Trophoblast cell (in vitro differentiated cells and primary cell): ENCODE data around the gene EPN1.

Experiments
- DNase-seq, 2 donors: peaks; one replicate each; pipeline ENCODE4 v3.0.0-alpha.2; 2016
- H2AFZ ChIP-seq: 2 replicates; pipeline ENCODE4 v1.6.1; 2013; ENCODE audit warnings: low read length, moderate library complexity, mild to moderate bottlenecking; ENCODE audit not compliant: insufficient read depth, poor library complexity
- H2AK5ac ChIP-seq: 2 replicates; pipeline ENCODE4 v1.6.1; 2013; ENCODE audit warnings: mild to moderate bottlenecking, low read length
- H2BK120ac ChIP-seq: 2 replicates; pipeline ENCODE4 v1.6.1; 2013; ENCODE audit warnings: low read length, mild to moderate bottlenecking, moderate library complexity; ENCODE audit not compliant: insufficient read depth, poor library complexity
- H2BK12ac ChIP-seq: 2 replicates; pipeline ENCODE4 v1.6.1; 2013; ENCODE audit warnings: mild to moderate bottlenecking, low read length, moderate library complexity
- H2BK5ac ChIP-seq: 2 replicates; pipeline ENCODE4 v1.6.1; 2013; ENCODE audit warnings: low read length, low read depth, moderate library complexity, mild to moderate bottlenecking; ENCODE audit not compliant: poor library complexity
- H3K14ac ChIP-seq: 2 replicates; pipeline ENCODE4 v1.6.1; 2013; ENCODE audit warnings: mild to moderate bottlenecking, low read length
- H3K18ac ChIP-seq: 2 replicates; pipeline ENCODE4 v1.6.1; 2013; ENCODE audit warnings: mild to moderate bottlenecking, low read length
- H3K23ac ChIP-seq: 2 replicates; pipeline ENCODE4 v1.6.1; 2013; ENCODE audit warnings: low read length
- H3K27ac ChIP-seq: 2 replicates; pipeline ENCODE4 v1.5.1; 2013; ENCODE audit warnings: low read depth, mild to moderate bottlenecking, inconsistent platforms, low read length, moderate library complexity
- H3K27me3 ChIP-seq: 2 replicates; pipeline ENCODE4 v1.6.1; 2013; ENCODE audit warnings: inconsistent platforms, mild to moderate bottlenecking, low read length, moderate library complexity; ENCODE audit not compliant: insufficient read depth
- H3K36me3 ChIP-seq, 2 experiments: 1 replicate in 1 of 2; 2 replicates in 1 of 2; pipeline ENCODE4 v1.6.1; 2013; ENCODE audit warnings: low read length in 2 of 2, mild to moderate bottlenecking in 2 of 2, moderate library complexity in 1 of 2; ENCODE audit not compliant: insufficient read depth in 2 of 2, control insufficient read depth in 1 of 2
- H3K4ac ChIP-seq: 2 replicates; pipeline ENCODE4 v1.6.1; 2013; ENCODE audit warnings: low read depth, mild to moderate bottlenecking, low read length, moderate library complexity
- H3K4me1 ChIP-seq, 2 experiments: 1 replicate in 1 of 2; 2 replicates in 1 of 2; pipeline ENCODE4 v1.6.1; 2013; ENCODE audit warnings: low read length in 2 of 2, mild to moderate bottlenecking in 2 of 2, moderate library complexity in 1 of 2; ENCODE audit not compliant: insufficient read depth in 2 of 2, control insufficient read depth in 1 of 2
- H3K4me2 ChIP-seq: 2 replicates; pipeline ENCODE4 v1.6.1; 2013; ENCODE audit warnings: inconsistent platforms, mild to moderate bottlenecking, low read length, moderate library complexity
- H3K4me3 ChIP-seq: 2 replicates; pipeline ENCODE4 v1.5.1; 2013; ENCODE audit warnings: mild to moderate bottlenecking, low read depth, low read length, inconsistent platforms
- H3K79me1 ChIP-seq: one replicate; pipeline ENCODE4 v1.6.1; 2013; ENCODE audit warnings: low read length
- H3K79me2 ChIP-seq: 2 replicates; pipeline ENCODE4 v1.6.1; 2013; ENCODE audit warnings: low read length, mild to moderate bottlenecking; ENCODE audit not compliant: control insufficient read depth, insufficient read depth, poor library complexity
- H3K9ac ChIP-seq: 2 replicates; pipeline ENCODE4 v1.6.1; 2013; ENCODE audit warnings: mild to moderate bottlenecking, low read length
- H3K9me3 ChIP-seq: 2 replicates; pipeline ENCODE4 v1.6.1; 2013; ENCODE audit warnings: low read depth, mild to moderate bottlenecking, control low read depth, inconsistent platforms, low read length; ENCODE audit not compliant: insufficient read depth
- H4K12ac ChIP-seq: 2 replicates; pipeline ENCODE4 v1.6.1; 2013; ENCODE audit warnings: low read depth, mild to moderate bottlenecking, low read length, moderate library complexity
- H4K8ac ChIP-seq: 2 replicates; pipeline ENCODE4 v1.6.1; 2013; ENCODE audit warnings: low read depth, mild to moderate bottlenecking, low read length, moderate library complexity
- H4K91ac ChIP-seq: one replicate; pipeline ENCODE4 v1.6.1; 2013; ENCODE audit warnings: low read depth, mild to moderate bottlenecking, low read length, moderate library complexity
- WGBS: extraction: QIAGEN DNeasy Blood & Tissue Kit; methylation state at CpG from one replicate; pipeline ENCODE4 v1.1.7; 2013; ENCODE audit warnings: missing lambda C conversion rate; ENCODE audit not compliant: insufficient read length, insufficient coverage; ENCODE audit errors: extremely low coverage; 5-methylcytosine and 5-hydroxymethylcytosine counted together

EPN1 gene

DNA sequence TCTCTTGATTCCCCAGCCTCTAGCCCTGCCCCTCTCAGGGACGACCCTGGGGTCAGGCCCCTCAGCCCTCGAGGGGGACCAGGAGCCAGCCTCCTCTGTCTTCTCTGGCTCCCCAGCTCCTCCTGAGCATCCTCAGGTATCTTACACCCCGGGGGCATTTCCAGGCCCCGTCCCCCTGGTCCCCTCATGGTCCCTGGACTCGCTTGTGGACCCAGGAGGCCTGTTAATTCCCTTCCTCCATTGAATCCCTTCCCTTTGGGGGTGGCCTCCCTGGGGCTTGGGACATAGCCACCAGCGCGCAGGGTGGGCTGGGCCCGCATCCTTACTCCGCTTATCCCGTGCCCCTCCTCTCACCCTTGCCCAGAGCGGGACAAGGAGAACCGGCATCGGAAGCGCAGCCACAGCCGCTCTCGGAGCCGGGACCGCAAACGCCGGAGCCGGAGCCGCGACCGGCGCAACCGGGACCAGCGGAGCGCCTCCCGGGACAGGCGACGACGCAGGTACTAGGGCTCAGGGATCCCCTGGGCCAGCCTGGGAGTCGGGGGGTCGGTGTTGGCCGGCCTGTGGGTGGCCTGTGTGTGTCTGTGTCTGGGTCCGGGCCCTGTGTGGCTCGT lies 16.1 kb upstream of the EPN1 start:
- no peak overlapping the region for H2BK5ac ChIP-seq
- H3K9ac ChIP-seq = no peak overlapping the region
- H4K12ac ChIP-seq = no peak overlapping the region
- H3K18ac ChIP-seq = no peak overlapping the region
- H3K36me3 ChIP-seq = peaks cover 59 to 64% of the 10 kb centered on the region in 2 experiments
- no peak overlapping the region for H3K4me3 ChIP-seq
- no CpG with 5 or more reads among the region's 37 CpGs for WGBS
- H3K4me1 ChIP-seq = peaks cover 3 to 10% of the 10 kb centered on the region in 2 experiments
- H3K14ac ChIP-seq = no peak overlapping the region
- H3K27me3 ChIP-seq = no peaks in the 10 kb centered on the region
- no peak overlapping the region for H2AFZ ChIP-seq
- no peak overlapping the region for H4K91ac ChIP-seq
- H3K4me2 ChIP-seq = no peak overlapping the region
- no peak overlapping the region for H2AK5ac ChIP-seq
- no peak overlapping the region for H3K27ac ChIP-seq
- no peak for DNase-seq
- no peak overlapping the region for H3K23ac ChIP-seq
- no peak overlapping the region for H2BK120ac ChIP-seq
- H3K4ac ChIP-seq = peak overlapping the region; percentile 98
- no peak overlapping the region for H2BK12ac ChIP-seq
- peaks cover 46% of the 10 kb centered on the region for H3K79me2 ChIP-seq
- H4K8ac ChIP-seq = no peak overlapping the region
- H3K9me3 ChIP-seq = peaks cover 1% of the 10 kb centered on the region
- peaks cover 12% of the 10 kb centered on the region for H3K79me1 ChIP-seq

DNA sequence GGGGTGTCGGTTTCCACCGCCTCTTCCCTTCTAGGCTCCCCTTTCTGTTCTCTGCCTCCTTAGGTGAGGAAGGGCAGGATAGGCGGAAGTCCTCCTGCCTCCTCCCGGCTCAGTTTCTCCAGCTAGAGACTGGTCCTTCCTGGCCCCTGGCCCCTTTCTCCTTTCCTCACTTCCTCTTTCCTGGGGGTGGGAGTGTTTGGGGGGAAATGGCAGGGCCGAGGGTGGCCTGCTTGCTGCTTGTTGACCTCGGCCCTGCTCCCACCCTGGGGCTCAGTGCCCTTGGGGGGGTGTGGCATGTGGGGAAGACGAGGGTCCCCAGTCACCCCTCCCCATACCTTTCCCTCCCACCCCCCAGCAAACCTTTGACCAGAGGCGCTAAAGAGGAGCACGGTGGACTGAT lies 15.2 kb upstream of the EPN1 start:
- no peak overlapping the region for H4K91ac ChIP-seq
- no peak overlapping the region for H2AK5ac ChIP-seq
- no peak overlapping the region for H4K8ac ChIP-seq
- H4K12ac ChIP-seq = no peak overlapping the region
- H3K9me3 ChIP-seq = peaks cover 1% of the 10 kb centered on the region
- no peak overlapping the region for H3K4me3 ChIP-seq
- H3K4me2 ChIP-seq = no peak overlapping the region
- H3K23ac ChIP-seq = no peak overlapping the region
- no peaks in the 10 kb centered on the region for H3K27me3 ChIP-seq
- H3K4ac ChIP-seq = peak overlapping the region; percentile 98
- no peak overlapping the region for H2AFZ ChIP-seq
- H3K4me1 ChIP-seq = peaks cover 3 to 10% of the 10 kb centered on the region in 2 experiments
- no peak overlapping the region for H2BK5ac ChIP-seq
- no peak overlapping the region for H3K14ac ChIP-seq
- H3K36me3 ChIP-seq = peaks cover 67 to 71% of the 10 kb centered on the region in 2 experiments
- no peak overlapping the region for H3K27ac ChIP-seq
- H3K18ac ChIP-seq = no peak overlapping the region
- H3K79me1 ChIP-seq = peaks cover 6% of the 10 kb centered on the region
- no peak overlapping the region for H3K9ac ChIP-seq
- DNase-seq = no peak
- no CpG with 5 or more reads among the region's 9 CpGs for WGBS
- no peak overlapping the region for H2BK12ac ChIP-seq
- H2BK120ac ChIP-seq = no peak overlapping the region
- peaks cover 42% of the 10 kb centered on the region for H3K79me2 ChIP-seq

DNA sequence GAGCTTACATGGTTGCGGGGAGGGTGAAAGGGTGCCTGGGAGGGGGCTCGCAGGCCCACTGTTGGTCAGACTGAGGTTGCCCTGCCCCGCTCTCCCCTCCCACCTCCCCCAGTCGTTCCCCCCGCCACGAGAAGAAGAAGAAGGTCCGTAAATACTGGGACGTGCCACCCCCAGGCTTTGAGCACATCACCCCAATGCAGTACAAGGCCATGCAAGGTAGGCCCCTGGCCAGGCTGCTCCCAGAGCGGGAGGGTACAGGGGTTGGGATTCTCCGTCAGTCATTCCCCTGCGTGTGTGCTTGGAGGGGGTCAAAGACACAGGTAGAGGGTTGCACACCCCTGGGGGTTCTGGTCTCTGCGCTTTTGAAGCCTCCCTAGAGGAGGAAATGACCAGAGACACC lies 14.6 kb upstream of the EPN1 start:
- H4K12ac ChIP-seq = no peak overlapping the region
- WGBS = no CpG with 5 or more reads among the region's 12 CpGs
- H4K8ac ChIP-seq = no peak overlapping the region
- no peak overlapping the region for H2AFZ ChIP-seq
- peaks cover 3 to 10% of the 10 kb centered on the region in 2 experiments for H3K4me1 ChIP-seq
- H3K4ac ChIP-seq = peak overlapping the region; percentile 22
- H3K23ac ChIP-seq = no peak overlapping the region
- H2BK12ac ChIP-seq = no peak overlapping the region
- DNase-seq = no peak
- peaks cover 1% of the 10 kb centered on the region for H3K9me3 ChIP-seq
- no peak overlapping the region for H3K4me3 ChIP-seq
- H2AK5ac ChIP-seq = no peak overlapping the region
- no peak overlapping the region for H2BK5ac ChIP-seq
- no peak overlapping the region for H3K27ac ChIP-seq
- H2BK120ac ChIP-seq = no peak overlapping the region
- no peak overlapping the region for H3K18ac ChIP-seq
- no peak overlapping the region for H4K91ac ChIP-seq
- H3K4me2 ChIP-seq = no peak overlapping the region
- peaks cover 71 to 75% of the 10 kb centered on the region in 2 experiments for H3K36me3 ChIP-seq
- H3K14ac ChIP-seq = no peak overlapping the region
- H3K79me1 ChIP-seq = peaks cover under 1% of the 10 kb centered on the region
- H3K27me3 ChIP-seq = no peaks in the 10 kb centered on the region
- H3K79me2 ChIP-seq = peaks cover 37% of the 10 kb centered on the region
- H3K9ac ChIP-seq = no peak overlapping the region

DNA sequence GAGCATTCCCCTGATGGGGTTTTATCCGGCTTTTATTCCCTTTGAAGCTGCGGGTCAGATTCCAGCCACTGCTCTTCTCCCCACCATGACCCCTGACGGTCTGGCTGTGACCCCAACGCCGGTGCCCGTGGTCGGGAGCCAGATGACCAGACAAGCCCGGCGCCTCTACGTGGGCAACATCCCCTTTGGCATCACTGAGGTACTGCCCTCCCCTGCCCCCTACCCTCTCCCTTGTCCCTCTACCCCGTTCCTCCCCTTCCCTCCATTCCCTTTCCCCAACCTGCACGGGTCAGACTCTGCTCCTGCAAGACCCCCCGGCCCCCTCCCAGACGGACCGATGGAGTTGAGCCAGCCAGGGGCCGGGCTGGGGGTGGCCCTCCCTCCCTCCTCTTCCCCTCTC lies 14.0 kb upstream of the EPN1 start:
- Histone ChIP-seq H2BK120ac (no peak overlapping the region), H3K23ac (no peak overlapping the region)
- WGBS = no CpG with 5 or more reads among the region's 16 CpGs

More for the DNA sequence above, 14.0 kb upstream of the EPN1 start:
- Histone ChIP-seq H3K4me1 (peaks cover 3 to 10% of the 10 kb centered on the region in 2 experiments), H4K12ac (no peak overlapping the region), H4K8ac (no peak overlapping the region), H3K27me3 (no peaks in the 10 kb centered on the region), H3K9ac (no peak overlapping the region), H2AK5ac (no peak overlapping the region), H3K14ac (no peak overlapping the region), H3K4me3 (no peak overlapping the region), H3K9me3 (peaks cover 1% of the 10 kb centered on the region), H3K4ac (no peak overlapping the region), H3K79me1 (no peaks in the 10 kb centered on the region), H3K27ac (no peak overlapping the region), H2AFZ (no peak overlapping the region), H3K36me3 (peaks cover 76 to 80% of the 10 kb centered on the region in 2 experiments), H2BK12ac (no peak overlapping the region), H3K79me2 (peaks cover 31% of the 10 kb centered on the region), H3K18ac (no peak overlapping the region), H3K4me2 (no peak overlapping the region), H2BK5ac (no peak overlapping the region), H4K91ac (no peak overlapping the region)
- DNase-seq = no peak
